GM18508 (cell line): Measurements from ENCODE around the gene CAMTA1.

Experiments used
- ATAC-seq: cut with Tn5 transposase; IDR thresholded peaks from one replicate; pipeline ENCODE4 v1.9.1; 2021; ENCODE audit warnings: moderate number of reproducible peaks; ENCODE audit not compliant: insufficient read depth, unreplicated experiment

The CAMTA1 gene

GRCh38 chr1:7438921-7439655 is 653.8 kb downstream of the CAMTA1 start:
- no peak for ATAC-seq

GRCh38 chr1:7440154-7440553 is 654.9 kb downstream of the CAMTA1 start:
- ATAC-seq = no peak

GRCh38 chr1:7441143-7441841 is 656.0 kb downstream of the CAMTA1 start:
- ATAC-seq = no peak

- no peak for ATAC-seq
Observed at GRCh38 chr1:7442036-7442435, 656.8 kb downstream of the CAMTA1 start.

GRCh38 chr1:7442918-7443317 is 657.7 kb downstream of the CAMTA1 start:
- ATAC-seq = no peak

- ATAC-seq = no peak
Observed at GRCh38 chr1:7444363-7444762, 659.1 kb downstream of the CAMTA1 start.

GRCh38 chr1:7447093-7447492 is 661.8 kb downstream of the CAMTA1 start:
- ATAC-seq = no peak

GRCh38 chr1:7447736-7448135 is 662.5 kb downstream of the CAMTA1 start:
- ATAC-seq = no peak

GRCh38 chr1:7448986-7449385 is 663.7 kb downstream of the CAMTA1 start:
- ATAC-seq = no peak

GRCh38 chr1:7449750-7450149 is 664.5 kb downstream of the CAMTA1 start:
- ATAC-seq = no peak

GRCh38 chr1:7450838-7451237 is 665.6 kb downstream of the CAMTA1 start:
- no peak for ATAC-seq

- ATAC-seq = no peak
Observed at GRCh38 chr1:7453038-7453437, 667.8 kb downstream of the CAMTA1 start.

GRCh38 chr1:7454052-7454815 is 669.0 kb downstream of the CAMTA1 start:
- no peak for ATAC-seq

- no peak for ATAC-seq
Observed at GRCh38 chr1:7454895-7455784, 669.9 kb downstream of the CAMTA1 start.

GRCh38 chr1:7455796-7456721 is 670.8 kb downstream of the CAMTA1 start:
- ATAC-seq = no peak

- no peak for ATAC-seq
Observed at GRCh38 chr1:7456722-7457082, 671.4 kb downstream of the CAMTA1 start.

GRCh38 chr1:7457811-7458210 is 672.6 kb downstream of the CAMTA1 start:
- no peak for ATAC-seq

GRCh38 chr1:7458946-7459345 is 673.7 kb downstream of the CAMTA1 start:
- no peak for ATAC-seq

- ATAC-seq = no peak
Observed at GRCh38 chr1:7459914-7460313, 674.7 kb downstream of the CAMTA1 start.
